ENCODE results near the gene POLR2M. TPM values are rescaled to one million over a fixed set of nuclear protein-coding genes. Genes with fewer than 3 reads are reported as not detected.

The POLR2M gene
- total and polyA plus RNA-seq, 2 donors (not counting 1 experiment from before 2014, with no cell fraction given), result 17.0 to 67.4 TPM

GRCh38 chr15:57762302-57762701 is 55.8 kb downstream of the POLR2M start:
- H3K27me3 ChIP-seq (replicated peaks in 1 of 4; ENCODE audit: control extremely low read depth in 1 of 4, control insufficient read depth in 3 of 4, insufficient read depth in 4 of 4, low read length in 3 of 4), result no peaks in the 10 kb centered on the region
- Mint-ChIP-seq H3K9me3 (ENCODE audit: insufficient read depth) (no peaks in the 10 kb centered on the region), H3K4me1 (no peaks in the 10 kb centered on the region), H3K27ac (no peak overlapping the region), H3K4me3 (no peak overlapping the region), H3K27me3 (peaks cover 12% of the 10 kb centered on the region)
- 98% methylated on average over 3 of the region's 4 CpGs for WGBS (ENCODE audit: insufficient coverage)
- H3K4me3 ChIP-seq (ENCODE audit: control extremely low read depth in 1 of 5, extremely low read depth in 1 of 5, insufficient read depth in 1 of 5, low read depth in 2 of 5, low read length in 4 of 5), result no peak overlapping the region
- intact Hi-C loops (cut with micrococcal nuclease), result no loop called here
- no peak overlapping the region for H2AFZ ChIP-seq (ENCODE audit: insufficient read depth, low read depth, low read length, poor library complexity, severe bottlenecking)
- CTCF ChIA-PET, result no interaction called here
- no peak overlapping the region for H3K27ac ChIP-seq (ENCODE audit: low read length in 2 of 2)
- no peak for DNase-seq
- no peaks in the 10 kb centered on the region for H3K4me1 ChIP-seq (ENCODE audit: control insufficient read depth in 2 of 2, insufficient read depth in 2 of 2, low read length in 2 of 2)
- H3K79me2 ChIP-seq (ENCODE audit: control insufficient read depth, insufficient read depth, low read length), result no peaks in the 10 kb centered on the region
- H3K4me2 ChIP-seq (replicated peaks; ENCODE audit: low read depth, low read length, poor library complexity, severe bottlenecking), result no peak overlapping the region
- ATAC-seq (ENCODE audit: low read depth), result no peak
- TF ChIP-seq EZH2 (IDR thresholded peaks at IDR 0.05; ENCODE audit: borderline replicate concordance, insufficient read depth, low read depth, low read length, poor library complexity, severe bottlenecking) (no peak), CTCF (IDR thresholded peaks at IDR 0.05) (no peak)
- H3K9ac ChIP-seq (ENCODE audit: low read length), result no peak overlapping the region
- H3K36me3 ChIP-seq (replicated peaks in 1 of 2; ENCODE audit: control extremely low read depth in 1 of 2, control insufficient read depth in 1 of 2, extremely low read depth in 1 of 2, insufficient read depth in 2 of 2, low read length in 1 of 2), result no peaks in the 10 kb centered on the region
- H3K9me3 ChIP-seq (ENCODE audit: control extremely low read depth in 1 of 3, control insufficient read depth in 2 of 3, insufficient read depth in 1 of 3, low read length in 2 of 3), result no peaks in the 10 kb centered on the region
- no peaks in the 10 kb centered on the region for H4K20me1 ChIP-seq (ENCODE audit: control insufficient read depth, insufficient read depth, low read length, poor library complexity, severe bottlenecking)
- POLR2A ChIA-PET, result no interaction called here

DNA sequence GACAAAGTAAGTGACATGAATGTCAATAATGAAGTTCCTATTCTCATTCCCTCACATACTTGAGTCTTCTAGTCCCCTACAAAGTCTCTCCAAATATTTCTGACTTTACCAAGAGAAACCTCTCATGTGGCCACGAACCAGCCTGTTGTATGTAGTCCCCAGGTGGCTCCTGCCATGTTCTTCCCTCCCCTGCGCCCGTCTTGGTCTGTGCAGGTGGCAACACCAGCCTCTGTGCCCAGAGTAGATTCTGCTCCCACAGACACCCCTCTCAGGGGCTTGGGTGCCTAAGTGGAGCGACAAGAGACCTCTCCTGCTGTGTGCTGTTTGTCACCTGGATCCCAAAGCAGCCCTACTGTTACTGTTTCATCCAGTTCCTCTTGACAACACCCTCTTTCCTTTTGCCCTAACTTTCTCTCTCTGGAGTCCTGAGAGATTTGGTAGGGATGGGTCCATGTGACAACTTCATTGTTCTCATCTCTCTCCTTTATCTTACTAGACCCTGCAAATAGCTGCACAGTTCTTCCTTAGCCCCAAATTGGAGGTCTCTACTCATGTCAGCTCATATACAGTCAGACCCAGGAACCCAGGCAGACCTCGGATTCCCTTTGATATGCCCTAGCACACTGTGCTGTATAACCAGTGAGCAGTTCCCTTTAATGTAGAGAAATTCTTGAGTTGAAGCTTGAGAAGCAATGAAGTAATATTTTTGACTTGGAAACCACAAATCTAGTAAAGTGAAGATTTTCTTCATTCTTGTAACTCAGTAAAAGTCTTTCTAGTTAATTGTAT is 56.9 kb downstream of the POLR2M start:
- H3K79me2 ChIP-seq (ENCODE audit: control insufficient read depth, insufficient read depth, low read length), result no peaks in the 10 kb centered on the region
- WGBS (ENCODE audit: insufficient coverage), result 75% methylated on average over 5 of the region's 5 CpGs
- TF ChIP-seq CTCF (IDR thresholded peaks at IDR 0.05) (no peak), EZH2 (IDR thresholded peaks at IDR 0.05; ENCODE audit: borderline replicate concordance, insufficient read depth, low read depth, low read length, poor library complexity, severe bottlenecking) (no peak)
- no peaks in the 10 kb centered on the region for H3K36me3 ChIP-seq (replicated peaks in 1 of 2; ENCODE audit: control extremely low read depth in 1 of 2, control insufficient read depth in 1 of 2, extremely low read depth in 1 of 2, insufficient read depth in 2 of 2, low read length in 1 of 2)
- Mint-ChIP-seq H3K9me3 (ENCODE audit: insufficient read depth) (no peaks in the 10 kb centered on the region), H3K4me1 (no peaks in the 10 kb centered on the region), H3K27me3 (peaks cover 12% of the 10 kb centered on the region), H3K4me3 (no peak overlapping the region), H3K27ac (no peak overlapping the region)
- CTCF ChIA-PET, result no interaction called here
- POLR2A ChIA-PET, result no interaction called here
- H4K20me1 ChIP-seq (ENCODE audit: control insufficient read depth, insufficient read depth, low read length, poor library complexity, severe bottlenecking), result no peaks in the 10 kb centered on the region
- DNase-seq (no peak), ATAC-seq (ENCODE audit: low read depth) (no peak)
- H3K9me3 ChIP-seq (ENCODE audit: control extremely low read depth in 1 of 3, control insufficient read depth in 2 of 3, insufficient read depth in 1 of 3, low read length in 2 of 3), result no peaks in the 10 kb centered on the region
- no peak overlapping the region for H2AFZ ChIP-seq (ENCODE audit: insufficient read depth, low read depth, low read length, poor library complexity, severe bottlenecking)
- no peaks in the 10 kb centered on the region for H3K27me3 ChIP-seq (replicated peaks in 1 of 4; ENCODE audit: control extremely low read depth in 1 of 4, control insufficient read depth in 3 of 4, insufficient read depth in 4 of 4, low read length in 3 of 4)
- no peak overlapping the region for H3K4me3 ChIP-seq (ENCODE audit: control extremely low read depth in 1 of 5, extremely low read depth in 1 of 5, insufficient read depth in 1 of 5, low read depth in 2 of 5, low read length in 4 of 5)
- H3K9ac ChIP-seq (ENCODE audit: low read length), result no peak overlapping the region
- no peaks in the 10 kb centered on the region for H3K4me1 ChIP-seq (ENCODE audit: control insufficient read depth in 2 of 2, insufficient read depth in 2 of 2, low read length in 2 of 2)
- no peak overlapping the region for H3K27ac ChIP-seq (ENCODE audit: low read length in 2 of 2)
- H3K4me2 ChIP-seq (replicated peaks; ENCODE audit: low read depth, low read length, poor library complexity, severe bottlenecking), result no peak overlapping the region
- intact Hi-C loops (cut with micrococcal nuclease), result no loop called here

Measured in B cell (primary cell).